Right renal cortex interstitium (tissue), 3 donors: Measurements from ENCODE around the gene ZFHX3. TPM values are rescaled to one million over a fixed set of nuclear protein-coding genes. Genes with fewer than 3 reads are reported as not detected.

Experiments used
- DNase-seq, 3 donors: peaks; one replicate each; pipeline ENCODE4 v3.0.0-alpha.2; 2013; ENCODE audit warnings: low read depth in 3 of 3, low spot score in 2 of 3
- polyA plus RNA-seq, 3 donors: library from polyadenylated mRNA; unstranded; fragments of 120-200 nt; gene quantifications; one replicate each; pipeline ENCODE4 v1.2.1, GENCODE V29; 2013; ENCODE audit not compliant: insufficient read length in 3 of 3

Gene ZFHX3
- polyA plus RNA-seq, 3 donors = 16.5 to 18.9 (median 18.7) TPM

DNA sequence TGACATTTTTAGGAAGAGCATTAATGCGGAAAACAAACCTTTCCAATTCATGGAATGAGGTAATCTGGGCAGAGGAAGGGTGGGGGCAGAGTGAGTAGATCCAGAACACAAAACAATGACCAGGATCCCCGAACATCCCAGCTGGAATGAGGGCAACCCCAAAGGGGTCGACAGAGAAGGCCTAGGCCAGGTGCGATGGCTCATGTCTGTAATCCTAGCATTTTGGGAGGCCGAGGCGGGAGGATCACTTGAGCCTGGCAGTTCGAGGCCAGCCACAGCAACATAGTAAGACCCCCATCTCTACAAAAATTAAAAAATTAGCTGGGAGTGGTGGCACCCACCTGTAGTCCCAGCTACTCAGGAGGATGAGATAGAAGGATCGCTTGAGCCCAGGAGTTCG, 64.7 kb downstream of the ZFHX3 start:
- DNase-seq = no peak

GRCh38 chr16:72979974-72980373, 68.0 kb downstream of the ZFHX3 start:
- no peak for DNase-seq

- DNase-seq = no peak
Observed at GRCh38 chr16:72978212-72978611, 69.7 kb downstream of the ZFHX3 start.

DNA sequence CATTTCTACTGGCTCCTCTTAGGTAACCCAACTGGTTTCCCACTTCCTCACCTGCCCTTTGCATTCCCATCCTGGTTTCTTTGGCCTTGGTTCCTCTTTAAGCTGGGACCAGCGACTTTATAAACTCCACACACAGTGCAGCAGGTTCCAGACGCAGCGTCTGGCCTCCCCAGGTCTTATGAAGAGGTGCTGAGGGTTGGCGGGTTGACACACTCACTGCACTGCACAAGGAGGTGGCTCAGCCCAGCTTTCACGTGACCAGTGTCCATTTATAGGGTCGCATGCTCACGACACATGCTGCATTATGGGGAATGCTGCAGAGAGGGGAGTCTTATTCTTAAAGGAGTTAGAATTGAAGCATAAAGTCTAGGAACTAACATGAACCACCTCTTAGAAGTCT, 70.8 kb downstream of the ZFHX3 start:
- no peak for DNase-seq

DNA sequence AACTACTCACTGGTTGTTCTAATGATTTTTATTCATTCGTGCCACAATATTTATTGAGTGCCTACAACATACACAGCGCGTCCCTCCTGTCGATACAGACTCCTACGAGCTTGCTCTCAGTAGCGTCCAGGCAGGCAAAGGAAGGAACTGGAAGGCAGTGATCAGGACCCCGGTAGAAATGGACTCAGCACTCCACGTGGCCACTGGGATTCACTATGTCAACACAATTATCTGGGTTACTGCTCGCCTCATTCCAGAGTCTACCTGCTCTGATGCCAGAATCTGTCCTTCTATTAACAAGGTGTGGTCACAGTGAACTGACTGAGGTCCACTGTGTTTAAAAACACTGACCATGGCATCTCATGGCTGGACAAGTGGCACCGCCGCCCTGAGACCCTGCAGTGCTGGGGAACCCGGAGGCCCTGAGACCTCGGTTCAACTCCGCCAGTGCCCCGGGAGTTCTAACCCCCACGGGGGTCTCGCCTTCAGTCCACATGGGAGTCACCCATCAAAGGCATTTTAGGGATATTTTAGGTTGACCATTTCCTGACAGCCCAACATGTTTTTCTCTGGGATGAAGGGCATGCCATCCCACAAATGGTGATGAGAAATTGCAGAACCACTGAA, 71.4 kb downstream of the ZFHX3 start:
- DNase-seq = no peak

GRCh38 chr16:72975809-72976437, 72.0 kb downstream of the ZFHX3 start:
- DNase-seq = no peak

GRCh38 chr16:72974142-72974769, 73.7 kb downstream of the ZFHX3 start:
- no peak for DNase-seq

DNA sequence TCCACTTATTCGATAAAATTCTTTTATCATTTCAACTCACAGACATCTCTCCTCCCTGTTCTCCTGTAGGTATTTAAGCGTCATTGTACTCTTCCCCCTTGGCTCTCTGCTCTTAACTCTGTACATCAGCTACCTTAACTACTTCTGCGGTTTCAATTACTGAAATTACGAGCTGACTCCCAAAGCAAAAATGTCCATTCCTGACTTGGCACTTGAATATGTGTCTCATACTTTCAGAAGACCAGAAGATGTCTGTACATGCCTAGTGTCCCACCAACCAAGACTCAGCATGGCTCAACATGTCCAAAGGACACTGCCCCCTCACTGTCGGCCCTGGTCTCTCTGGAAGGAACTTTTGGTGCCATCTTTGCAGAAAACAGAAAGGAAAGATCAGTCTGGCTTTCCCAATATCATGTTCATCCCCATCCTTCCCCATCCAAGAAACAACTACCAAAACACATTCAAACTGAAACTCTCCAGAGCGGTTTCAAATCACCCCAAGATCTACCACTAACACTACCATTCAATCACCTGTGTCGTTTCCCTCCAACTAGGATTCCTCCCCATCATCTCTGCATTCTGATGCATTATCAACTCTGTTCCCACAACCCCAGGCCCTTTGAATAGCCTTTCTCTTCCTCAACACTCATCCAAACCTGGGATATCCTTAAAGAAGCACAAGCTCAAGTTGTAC, 74.9 kb downstream of the ZFHX3 start:
- DNase-seq = no peak

DNA sequence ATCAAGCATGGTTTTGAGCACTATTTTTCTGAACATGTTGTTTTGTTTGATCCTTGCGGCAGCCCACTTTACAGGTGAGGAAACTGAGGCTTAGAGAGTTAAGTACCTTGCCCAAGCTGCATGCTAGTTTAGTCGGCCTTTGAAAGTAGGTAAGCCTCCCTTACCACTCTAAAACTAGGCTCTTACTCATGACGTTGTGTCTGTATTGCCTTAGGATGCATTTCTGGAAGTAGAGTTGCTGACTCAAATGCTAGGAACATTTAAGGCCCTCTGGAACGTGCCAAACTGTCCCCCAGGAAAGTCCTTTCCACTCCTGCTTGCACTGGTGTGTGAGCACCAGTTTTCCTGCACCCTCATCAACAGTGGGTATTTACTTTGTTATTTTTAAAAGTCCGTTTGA, 76.6 kb downstream of the ZFHX3 start:
- no peak for DNase-seq

DNA sequence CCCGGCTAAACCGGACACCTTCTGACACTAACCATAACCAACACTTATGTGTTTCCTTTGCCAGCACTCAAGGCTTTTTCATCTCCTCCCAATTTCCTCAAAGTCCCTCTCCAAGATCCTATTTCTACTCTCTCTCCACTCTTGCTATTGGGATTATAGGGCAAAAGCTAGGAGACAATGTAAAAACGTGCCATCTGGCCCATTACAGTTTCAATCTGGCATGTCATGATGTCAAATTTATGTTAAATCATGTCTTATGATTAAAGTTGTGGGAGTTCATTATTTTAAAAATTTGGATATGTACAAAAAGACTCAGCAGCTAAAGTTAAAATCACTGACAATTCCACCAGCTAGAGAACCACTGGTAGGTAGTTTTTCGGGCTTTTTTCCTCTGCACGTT, 77.3 kb downstream of the ZFHX3 start:
- no peak for DNase-seq

DNA sequence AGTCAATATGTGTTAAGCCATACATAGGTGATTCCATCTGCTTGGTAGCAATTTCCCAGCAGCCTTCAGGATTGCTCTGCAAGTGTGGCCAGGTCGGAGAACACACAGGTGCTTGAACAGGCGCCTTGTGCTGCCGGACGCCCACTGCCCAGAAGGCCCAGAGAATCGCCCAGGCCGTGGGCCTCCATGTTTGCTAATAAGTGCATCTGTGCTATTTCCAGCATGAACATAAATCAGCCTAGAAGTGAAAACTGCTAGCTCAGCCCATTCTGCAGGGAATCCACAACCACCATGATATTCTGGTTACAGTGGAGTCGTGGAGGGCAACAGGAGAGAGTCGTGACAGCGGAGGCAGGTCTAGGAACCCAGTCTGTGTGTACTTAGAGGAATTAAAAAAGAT, 78.1 kb downstream of the ZFHX3 start:
- DNase-seq = no peak

GRCh38 chr16:72969146-72969545, 78.8 kb downstream of the ZFHX3 start:
- no peak for DNase-seq

GRCh38 chr16:72967941-72968340, 80.0 kb downstream of the ZFHX3 start:
- no peak for DNase-seq

DNA sequence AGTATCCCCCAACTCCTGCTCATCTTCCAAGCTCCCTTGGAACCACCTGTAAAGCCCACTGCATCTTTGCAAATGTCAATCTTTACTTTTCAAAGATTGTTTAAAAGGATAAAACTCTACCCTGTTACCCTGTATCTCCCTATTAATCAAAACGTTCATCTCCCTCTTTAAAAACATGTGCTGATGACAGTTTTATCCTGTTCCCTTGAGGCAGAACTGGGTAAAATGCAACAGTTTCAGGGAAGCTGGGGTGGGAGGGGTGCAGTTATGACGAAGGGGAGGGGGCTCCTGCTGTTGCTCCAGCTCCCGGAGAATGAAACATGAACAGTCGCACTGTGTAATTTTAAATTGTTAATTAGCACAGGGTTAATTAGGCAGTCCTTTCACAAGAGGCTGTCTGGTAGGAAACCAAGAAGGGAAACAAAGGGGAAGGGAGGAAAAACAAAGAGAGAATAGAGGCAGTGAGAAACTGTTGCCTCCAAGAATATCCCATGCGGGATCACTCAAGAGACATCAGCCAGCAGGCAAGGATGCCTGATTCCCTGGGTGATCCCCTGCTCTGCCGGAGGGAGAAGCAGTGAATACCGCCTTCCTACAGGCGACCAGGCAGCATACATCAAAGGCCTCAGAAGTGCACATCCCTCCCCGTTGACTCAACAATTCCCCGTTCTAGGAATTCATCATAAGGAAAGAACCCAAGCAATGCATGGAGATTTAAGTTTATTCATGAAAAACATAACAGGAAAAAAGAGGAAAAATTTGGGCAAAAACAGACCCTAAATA, 84.2 kb downstream of the ZFHX3 start:
- DNase-seq = no peak

- no peak for DNase-seq
Observed at GRCh38 chr16:72962347-72962746, 85.6 kb downstream of the ZFHX3 start.

- DNase-seq = no peak
Observed at GRCh38 chr16:72961863-72962262, 86.1 kb downstream of the ZFHX3 start.

GRCh38 chr16:72961115-72961832, 86.7 kb downstream of the ZFHX3 start:
- no peak for DNase-seq

GRCh38 chr16:72960101-72960500, 87.8 kb downstream of the ZFHX3 start:
- no peak for DNase-seq

GRCh38 chr16:72959301-72959996, 88.5 kb downstream of the ZFHX3 start:
- DNase-seq = no peak
